GM18526 (cell line): ENCODE data around the gene RNASEL.

Source experiments
- POLR2A ChIP-seq: IDR thresholded peaks from 3 replicates; pipeline ENCODE4 v1.6.1; 2011; ENCODE audit not compliant: insufficient read length; ENCODE audit errors: extremely low read depth

RNASEL gene

GRCh38 chr1:182588500-182589396, at the start of gene RNASEL:
TSS of gene RNASEL (minus strand) at chr1:182589256. CDS start at chr1:182586806, 2,450 bp downstream.
- peak; percentile 53 for TF ChIP-seq POLR2A

DNA sequence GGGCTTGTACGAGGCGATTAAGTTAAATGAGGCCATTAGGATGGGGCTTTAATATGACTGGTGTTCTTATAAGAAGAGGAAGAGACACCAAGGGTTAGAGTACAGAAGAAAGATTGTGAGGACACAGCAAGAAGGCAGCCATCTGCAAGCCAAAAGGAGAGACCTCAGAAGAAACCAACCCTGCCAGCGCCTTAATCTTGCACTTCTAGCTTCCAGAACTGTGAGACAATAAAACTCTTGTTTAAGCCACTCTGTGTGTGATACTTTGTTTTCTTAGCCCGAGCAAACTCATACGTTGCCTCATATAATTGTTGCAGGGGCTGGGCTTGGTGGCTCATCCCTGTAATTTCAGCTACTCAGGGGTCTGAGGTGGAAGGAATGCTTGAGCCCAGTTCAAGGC, 48.7 kb upstream of the RNASEL start:
- TF ChIP-seq POLR2A: no peak

- no peak for TF ChIP-seq POLR2A
Observed at GRCh38 chr1:182635871-182636270, 46.8 kb upstream of the RNASEL start.

- no peak for TF ChIP-seq POLR2A
Observed at GRCh38 chr1:182634306-182635072, 45.4 kb upstream of the RNASEL start.

- peak; percentile 18 for TF ChIP-seq POLR2A
Observed at GRCh38 chr1:182633657-182634281, 44.7 kb upstream of the RNASEL start.

GRCh38 chr1:182633031-182633430, 44.0 kb upstream of the RNASEL start:
- no peak for TF ChIP-seq POLR2A

- TF ChIP-seq POLR2A: no peak
Observed at GRCh38 chr1:182631954-182632353, 42.9 kb upstream of the RNASEL start.

DNA sequence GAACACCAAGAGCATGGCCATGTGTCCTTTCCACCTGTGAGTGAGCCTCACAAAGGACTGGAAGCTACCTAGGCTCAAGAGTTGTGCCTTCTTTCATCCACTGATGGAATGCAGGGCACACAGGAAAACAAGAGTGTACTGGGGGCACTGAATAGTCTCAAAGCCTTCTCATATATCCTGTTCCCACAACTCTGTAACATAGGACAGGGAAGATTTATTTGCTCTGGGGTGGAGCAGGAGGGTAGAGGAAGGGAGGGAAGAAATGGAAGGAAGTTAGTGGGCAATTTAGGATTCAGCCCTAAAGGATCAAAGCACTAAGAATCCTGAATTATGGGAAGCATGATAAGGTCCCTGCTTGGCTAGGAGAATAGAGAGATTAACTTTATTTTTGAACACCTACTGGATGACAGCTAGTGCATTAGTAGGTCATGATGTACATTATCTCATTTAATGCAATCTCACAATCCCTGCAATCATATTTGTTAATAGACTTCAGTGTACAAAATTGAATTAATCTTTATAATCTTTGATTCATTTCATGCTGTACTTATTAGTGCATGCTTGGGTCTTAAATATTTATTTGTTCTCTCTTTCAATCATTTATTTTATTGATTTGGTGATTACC, 42.1 kb upstream of the RNASEL start:
- TF ChIP-seq POLR2A: no peak

- no peak for TF ChIP-seq POLR2A
Observed at GRCh38 chr1:182630586-182630985, 41.5 kb upstream of the RNASEL start.

DNA sequence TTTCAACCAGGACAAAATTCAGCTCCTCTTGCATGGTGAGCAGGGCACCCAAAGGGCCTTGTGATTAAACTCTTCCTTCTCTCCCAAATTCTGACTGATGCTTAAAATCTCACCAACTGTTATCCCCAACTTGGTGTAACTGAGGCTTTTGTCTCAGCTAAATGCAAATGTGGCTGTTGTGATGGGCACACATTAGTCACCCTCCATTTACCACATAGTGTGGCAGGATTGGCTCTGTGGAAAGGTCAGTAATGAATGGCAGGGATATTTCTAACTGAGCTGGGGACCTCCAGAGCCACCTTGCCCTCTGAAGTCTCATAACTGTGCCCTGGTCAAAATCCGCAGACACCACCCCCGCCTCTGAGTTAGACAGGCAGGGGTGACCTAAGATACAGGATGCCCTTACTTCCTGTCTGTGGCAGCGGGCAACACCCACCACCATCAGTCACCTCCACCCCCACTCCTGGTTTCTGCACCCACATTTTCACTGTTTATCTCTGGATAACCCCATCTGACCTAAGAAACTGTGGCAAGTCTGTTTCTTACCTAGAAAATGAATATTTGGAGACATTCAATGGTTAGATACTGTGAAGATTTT, 40.5 kb upstream of the RNASEL start:
- TF ChIP-seq POLR2A: no peak

GRCh38 chr1:182629080-182629479, 40.0 kb upstream of the RNASEL start:
- TF ChIP-seq POLR2A: no peak

GRCh38 chr1:182628657-182629056, 39.6 kb upstream of the RNASEL start:
- TF ChIP-seq POLR2A: no peak

GRCh38 chr1:182627622-182628021, 38.6 kb upstream of the RNASEL start:
- no peak for TF ChIP-seq POLR2A

- no peak for TF ChIP-seq POLR2A
Observed at GRCh38 chr1:182626527-182626926, 37.5 kb upstream of the RNASEL start.

DNA sequence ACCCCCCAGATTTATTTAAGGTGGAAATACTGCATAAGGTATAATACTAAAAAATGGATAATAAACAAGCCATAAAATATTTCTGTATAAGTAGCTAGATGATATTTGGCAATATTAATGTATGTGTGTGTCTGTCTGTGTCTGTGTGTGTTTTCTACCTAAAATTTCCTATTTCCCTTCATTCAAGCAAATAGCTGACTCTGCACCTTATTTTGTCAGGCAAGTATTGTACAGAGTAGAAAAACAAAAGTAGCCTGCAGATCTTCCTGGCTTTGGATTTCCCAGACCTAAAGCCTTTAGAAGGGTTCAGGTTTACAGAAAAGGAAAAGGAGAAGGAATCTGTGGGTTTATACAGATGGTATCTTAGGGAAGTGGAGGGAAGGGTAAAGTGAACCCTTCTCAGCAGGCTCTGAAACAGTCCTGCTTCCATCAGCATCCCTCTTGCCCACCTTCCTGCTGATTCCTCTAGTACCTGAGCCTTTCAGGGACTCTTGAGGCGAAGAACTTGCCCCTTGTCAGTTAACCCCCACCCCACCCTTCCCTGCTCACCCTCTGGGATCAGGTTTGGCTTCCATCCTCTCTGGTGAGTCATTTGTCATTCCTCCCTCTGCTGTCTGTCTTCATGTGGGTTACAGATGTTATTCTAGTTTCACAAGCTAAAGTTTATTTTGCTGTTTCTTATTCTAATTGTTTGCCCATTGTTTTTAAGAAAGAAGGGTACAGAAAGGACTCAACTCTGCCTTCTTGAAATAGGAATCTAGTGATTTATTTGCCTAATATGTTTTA, 36.9 kb upstream of the RNASEL start:
- no peak for TF ChIP-seq POLR2A

DNA sequence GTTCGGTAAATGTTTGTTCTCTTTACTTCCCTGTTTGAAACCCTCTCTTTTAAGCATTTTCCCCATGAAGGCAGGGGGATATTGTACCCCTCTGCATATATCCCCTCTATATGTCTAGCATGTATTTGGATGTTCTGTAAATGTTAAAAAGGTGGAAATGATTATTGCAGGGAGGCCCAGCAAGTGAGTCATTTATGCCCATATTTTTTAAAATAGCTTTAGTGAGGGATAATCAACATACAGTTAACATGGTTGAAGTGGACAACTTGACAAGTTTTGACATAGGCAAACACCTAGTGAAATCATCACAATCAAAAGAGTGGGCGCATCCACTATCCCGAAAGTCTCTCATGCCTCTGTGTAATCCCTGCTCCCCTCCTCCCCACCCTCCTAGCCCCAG, 36.0 kb upstream of the RNASEL start:
- TF ChIP-seq POLR2A: no peak
